Keratinocyte (primary cell): Measurements from ENCODE around the gene AP2A1. TPM values are rescaled to one million over a fixed set of nuclear protein-coding genes. Genes with fewer than 3 reads are reported as not detected.

ENCODE experiments used
- DNase-seq: peaks from one replicate; pipeline ENCODE4 v3.0.0-alpha.2; 2011; ENCODE audit warnings: low read depth, missing footprints, low spot score
- FAIRE-seq: peaks from 2 replicates; lab custom pipeline; 2011; peaks lifted over from hg19 to GRCh38; lab: Jason Lieb, UNC
- H2AFZ ChIP-seq: 2 replicates; pipeline ENCODE4 v1.6.0; 2012; ENCODE audit warnings: low read length, control low read depth, inconsistent platforms; ENCODE audit not compliant: control insufficient read depth
- H3K27ac ChIP-seq: 2 replicates; pipeline ENCODE4 v1.5.1; 2011; ENCODE audit warnings: low read length; ENCODE audit not compliant: control insufficient read depth, insufficient read depth
- H3K27me3 ChIP-seq: 3 replicates; pipeline ENCODE4 v1.6.0; 2011; ENCODE audit warnings: low read length; ENCODE audit not compliant: control insufficient read depth, insufficient read depth; ENCODE audit errors: extremely low read depth
- H3K36me3 ChIP-seq, 2 experiments: 2 replicates in 1 of 2; 3 replicates in 1 of 2; pipeline ENCODE4 v1.5.1; 2011; ENCODE audit warnings: low read length in 2 of 2, mild to moderate bottlenecking in 1 of 2; ENCODE audit not compliant: control insufficient read depth in 2 of 2, insufficient read depth in 2 of 2; ENCODE audit errors: extremely low read depth in 1 of 2
- H3K4me1 ChIP-seq: 3 replicates; pipeline ENCODE4 v1.5.1; 2011; ENCODE audit warnings: low read length; ENCODE audit not compliant: control insufficient read depth, insufficient read depth; ENCODE audit errors: extremely low read depth
- H3K4me2 ChIP-seq: 3 replicates; pipeline ENCODE4 v1.6.0; 2011; ENCODE audit warnings: low read depth, low read length; ENCODE audit not compliant: control insufficient read depth, insufficient read depth; ENCODE audit errors: extremely low read depth
- H3K4me3 ChIP-seq, 3 experiments: fragments of 200-600 bp in 1 of 3; sonication (generic) in 1 of 3; 2 replicates in 2 of 3; 3 replicates in 1 of 3; pipeline ENCODE4 v1.5.1; 2011 to 2016; ENCODE audit warnings: low read length in 3 of 3, mild to moderate bottlenecking in 3 of 3, control low read depth in 2 of 3, inconsistent platforms in 1 of 3, low read depth in 1 of 3, mixed read lengths in 1 of 3, mixed run types in 1 of 3, moderate library complexity in 1 of 3; ENCODE audit not compliant: control insufficient read depth in 2 of 3, insufficient read depth in 2 of 3; ENCODE audit errors: extremely low read depth in 1 of 3
- H3K79me2 ChIP-seq: 2 replicates; pipeline ENCODE4 v1.6.0; 2012; ENCODE audit warnings: low read length; ENCODE audit not compliant: control insufficient read depth, insufficient read depth
- H3K9ac ChIP-seq: 3 replicates; pipeline ENCODE4 v1.6.0; 2011; ENCODE audit warnings: low read length; ENCODE audit not compliant: control insufficient read depth, insufficient read depth; ENCODE audit errors: extremely low read depth
- H3K9me1 ChIP-seq: 3 replicates; pipeline ENCODE4 v1.6.0; 2011; ENCODE audit warnings: low read length; ENCODE audit not compliant: control insufficient read depth, insufficient read depth; ENCODE audit errors: extremely low read depth
- H3K9me3 ChIP-seq: 2 replicates; pipeline ENCODE4 v1.5.1; 2012; ENCODE audit warnings: low read depth, low read length; ENCODE audit not compliant: control insufficient read depth
- H4K20me1 ChIP-seq: 3 replicates; pipeline ENCODE4 v1.6.0; 2011; ENCODE audit warnings: low read length; ENCODE audit not compliant: control insufficient read depth, insufficient read depth; ENCODE audit errors: extremely low read depth
- CTCF ChIP-seq, 3 experiments: IDR thresholded peaks in 1 of 3; conservative IDR thresholded peaks in 1 of 3; optimal IDR thresholded peaks in 1 of 3; 2 replicates in 2 of 3; 3 replicates in 1 of 3; pipeline versions ENCODE3 to v1.5.1; 2011; ENCODE audit warnings: low read length in 3 of 3, mild to moderate bottlenecking in 3 of 3, moderate library complexity in 2 of 3, control low read depth in 1 of 3, inconsistent platforms in 1 of 3; ENCODE audit not compliant: insufficient read depth in 2 of 3; ENCODE audit errors: extremely low read depth in 1 of 3
- EZH2 ChIP-seq: IDR thresholded peaks from one replicate; pipeline ENCODE4 v1.6.1; 2012; ENCODE audit warnings: inconsistent platforms, mild to moderate bottlenecking, low read length, moderate library complexity
- dilution Hi-C: fragments of 300-500 bp; cut with MboI; formaldehyde crosslinking; loops from one replicate; pipeline ENCODE4 v1.7.0; 2020; ENCODE audit warnings: low sequenced_read_pairs; ENCODE audit not compliant: extremely low pct_ligation_motif_present
- polyA plus RNA-seq, 5 experiments: library from polyadenylated mRNA; depleted of rRNA in 3 of 5; stranded (reverse) in 3 of 5; stranded (forward) in 1 of 5; unstranded in 1 of 5; fragments of >200 nt; gene quantifications; 1 replicate in 1 of 5; 2 replicates in 3 of 5; 3 replicates in 1 of 5; pipeline versions ENCODE4 v1.2.1 to v1.2.3, GENCODE V29; 2011 to 2012; ENCODE audit warnings: missing spikeins in 2 of 5, low read depth in 1 of 5, low replicate concordance in 1 of 5

Gene AP2A1
- polyA plus RNA-seq, 1 donor (not counting 4 experiments of a cell fraction or from before 2014, with no cell fraction given): 36.7 TPM

DNA sequence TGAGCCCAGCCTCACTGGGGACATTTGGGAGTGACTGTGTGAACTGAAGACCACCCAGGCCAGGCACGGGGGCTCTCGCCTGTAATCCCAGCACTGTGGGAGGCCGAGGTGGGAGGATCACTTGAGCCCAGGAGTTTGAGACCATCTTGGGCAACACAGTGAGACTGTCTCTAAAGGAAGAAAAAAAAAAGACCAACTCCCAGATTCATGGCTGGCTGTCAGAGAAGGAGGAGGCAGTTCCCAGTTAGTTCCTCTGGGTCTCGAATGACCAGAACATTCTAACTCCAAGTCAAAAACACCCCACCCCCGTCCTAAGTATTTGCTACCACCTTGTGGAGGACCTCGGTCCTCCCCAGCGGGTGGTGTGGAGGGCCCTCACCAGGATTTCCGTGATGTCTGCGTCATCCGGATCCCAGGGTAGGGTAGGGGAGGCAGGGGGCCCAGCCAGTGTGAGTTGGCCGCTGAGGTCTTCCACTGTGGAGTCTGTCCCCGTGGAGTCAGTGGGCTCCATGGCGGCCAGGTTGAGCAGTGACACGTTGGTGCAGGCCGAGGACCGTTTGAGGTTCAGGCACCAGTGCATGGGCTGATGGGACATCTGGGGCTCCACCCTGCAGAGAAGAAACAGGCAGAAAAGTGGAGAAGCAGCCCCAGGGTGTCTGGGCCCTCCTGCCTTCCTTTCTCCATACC lies 5.0 kb upstream of the AP2A1 start:
- no peak overlapping the region for H3K27ac ChIP-seq
- DNase-seq: no peak
- H3K9ac ChIP-seq: no peak overlapping the region

GRCh38 chr19:49763230-49763629 lies 3.6 kb upstream of the AP2A1 start, which contains the start of gene TSKS:
TSKS (minus strand) TSS chr19:49763306; CDS start chr19:49763247, 59 bp downstream.
- Histone ChIP-seq H3K4me1 (peaks cover 28% of the 10 kb centered on the region), H3K4me3 (no peak within 1 kb of the TSS), H3K9ac (no peak within 1 kb of the TSS), H4K20me1 (no peaks in the 10 kb centered on the region), H3K36me3 (no peaks in the 10 kb centered on the region), H3K27me3 (no peaks in the 10 kb centered on the region), H3K79me2 (peaks cover 11% of the 10 kb centered on the region), H3K27ac (no peak within 1 kb of the TSS), H3K4me2 (peak within 1 kb of the TSS; percentile 20), H3K9me1 (no peaks in the 10 kb centered on the region), H2AFZ (peak within 1 kb of the TSS; percentile 85), H3K9me3 (no peaks in the 10 kb centered on the region)
- no peak for FAIRE-seq
- dilution Hi-C loops: no loop called here
- no peak for DNase-seq
- no peak for TF ChIP-seq CTCF (optimal IDR thresholded peaks at IDR 0.05 in 1 of 3, IDR thresholded peaks at IDR 0.05 in 1 of 3, conservative IDR thresholded peaks at IDR 0.05 in 1 of 3; ENCODE audit: extremely low read depth in 1 of 3, insufficient read depth in 2 of 3, low read length in 3 of 3)
- no peak for TF ChIP-seq EZH2

More for the DNA sequence above, 5.0 kb upstream of the AP2A1 start:
- Histone ChIP-seq H3K4me3 (no peak overlapping the region), H3K36me3 (no peaks in the 10 kb centered on the region), H3K27me3 (no peaks in the 10 kb centered on the region), H2AFZ (peak overlapping the region; percentile 85), H3K4me1 (peaks cover 21% of the 10 kb centered on the region), H3K4me2 (peak overlapping the region; percentile 20), H3K79me2 (no peaks in the 10 kb centered on the region), H3K9me3 (no peaks in the 10 kb centered on the region), H3K9me1 (no peaks in the 10 kb centered on the region), H4K20me1 (no peaks in the 10 kb centered on the region)
- FAIRE-seq: no peak
- dilution Hi-C loops: no loop called here
- TF ChIP-seq EZH2 (no peak), CTCF (optimal IDR thresholded peaks at IDR 0.05 in 1 of 3, IDR thresholded peaks at IDR 0.05 in 1 of 3, conservative IDR thresholded peaks at IDR 0.05 in 1 of 3; ENCODE audit: extremely low read depth in 1 of 3, insufficient read depth in 2 of 3, low read length in 3 of 3) (peak in 1 of 3 experiments; percentile 60)
